Measurements from ENCODE around the gene TNFAIP6. TPM values are rescaled to one million over a fixed set of nuclear protein-coding genes. Genes with fewer than 3 reads are reported as not detected.

The TNFAIP6 gene
- total RNA-seq, 1 experiment from 2014 or later = 0.11 TPM

GRCh38 chr2:151361674-151362370 lies 4.4 kb downstream of the TNFAIP6 start:
- CTCF ChIA-PET = interaction anchor here (0.6 kb wide), 1 partner anchor 13 kb away, joined by 4 read pairs; no protein-coding TSS in a partner anchor
- no peak for DNase-seq (ENCODE audit: low spot score)
- H3K4me1 Mint-ChIP-seq = peaks cover 21% of the 10 kb centered on the region
- POLR2A ChIA-PET = no interaction called here
- H3K36me3 Mint-ChIP-seq = no peaks in the 10 kb centered on the region
- H3K9me3 Mint-ChIP-seq = peaks cover 4% of the 10 kb centered on the region; the same call in 1 of the 2 replicates
- no peaks in the 10 kb centered on the region; the same call in 1 of the 2 replicates for H3K27me3 Mint-ChIP-seq (ENCODE audit: low read depth)
- no peak for ATAC-seq
- no peak for TF ChIP-seq SOX15 (CRISPR knock-in tag; IDR thresholded peaks at IDR 0.05)
- TF ChIP-seq ZNF396 (CRISPR knock-in tag; IDR thresholded peaks at IDR 0.05; ENCODE audit: borderline replicate concordance) = no peak
- TF ChIP-seq, protein P1, sequence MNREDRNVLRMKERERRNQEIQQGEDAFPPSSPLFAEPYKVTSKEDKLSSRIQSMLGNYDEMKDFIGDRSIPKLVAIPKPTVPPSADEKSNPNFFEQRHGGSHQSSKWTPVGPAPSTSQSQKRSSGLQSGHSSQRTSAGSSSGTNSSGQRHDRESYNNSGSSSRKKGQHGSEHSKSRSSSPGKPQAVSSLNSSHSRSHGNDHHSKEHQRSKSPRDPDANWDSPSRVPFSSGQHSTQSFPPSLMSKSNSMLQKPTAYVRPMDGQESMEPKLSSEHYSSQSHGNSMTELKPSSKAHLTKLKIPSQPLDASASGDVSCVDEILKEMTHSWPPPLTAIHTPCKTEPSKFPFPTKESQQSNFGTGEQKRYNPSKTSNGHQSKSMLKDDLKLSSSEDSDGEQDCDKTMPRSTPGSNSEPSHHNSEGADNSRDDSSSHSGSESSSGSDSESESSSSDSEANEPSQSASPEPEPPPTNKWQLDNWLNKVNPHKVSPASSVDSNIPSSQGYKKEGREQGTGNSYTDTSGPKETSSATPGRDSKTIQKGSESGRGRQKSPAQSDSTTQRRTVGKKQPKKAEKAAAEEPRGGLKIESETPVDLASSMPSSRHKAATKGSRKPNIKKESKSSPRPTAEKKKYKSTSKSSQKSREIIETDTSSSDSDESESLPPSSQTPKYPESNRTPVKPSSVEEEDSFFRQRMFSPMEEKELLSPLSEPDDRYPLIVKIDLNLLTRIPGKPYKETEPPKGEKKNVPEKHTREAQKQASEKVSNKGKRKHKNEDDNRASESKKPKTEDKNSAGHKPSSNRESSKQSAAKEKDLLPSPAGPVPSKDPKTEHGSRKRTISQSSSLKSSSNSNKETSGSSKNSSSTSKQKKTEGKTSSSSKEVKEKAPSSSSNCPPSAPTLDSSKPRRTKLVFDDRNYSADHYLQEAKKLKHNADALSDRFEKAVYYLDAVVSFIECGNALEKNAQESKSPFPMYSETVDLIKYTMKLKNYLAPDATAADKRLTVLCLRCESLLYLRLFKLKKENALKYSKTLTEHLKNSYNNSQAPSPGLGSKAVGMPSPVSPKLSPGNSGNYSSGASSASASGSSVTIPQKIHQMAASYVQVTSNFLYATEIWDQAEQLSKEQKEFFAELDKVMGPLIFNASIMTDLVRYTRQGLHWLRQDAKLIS (CRISPR knock-in tag; IDR thresholded peaks at IDR 0.05; ENCODE audit: borderline replicate concordance) = no peak
- TF ChIP-seq NR2C2 (CRISPR knock-in tag; IDR thresholded peaks at IDR 0.05) = no peak
- H3K4me3 Mint-ChIP-seq = no peak overlapping the region
- no peak overlapping the region for H3K27ac Mint-ChIP-seq

DNA sequence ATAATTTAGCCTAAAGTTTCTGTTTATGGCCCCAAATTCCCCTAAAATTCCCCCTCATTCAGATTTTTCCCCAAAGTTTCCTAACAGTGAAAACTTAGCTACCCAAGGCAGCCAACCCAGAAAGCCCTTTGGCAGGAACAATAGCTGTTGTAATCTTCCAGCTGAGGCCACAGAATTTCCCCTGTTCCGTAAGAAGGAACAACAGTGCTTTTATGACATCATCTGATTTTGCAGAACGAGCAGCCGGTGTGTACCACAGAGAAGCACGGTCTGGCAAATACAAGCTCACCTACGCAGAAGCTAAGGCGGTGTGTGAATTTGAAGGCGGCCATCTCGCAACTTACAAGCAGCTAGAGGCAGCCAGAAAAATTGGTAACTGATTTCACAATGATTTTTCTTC lies 6.3 kb downstream of the TNFAIP6 start:
- ATAC-seq = no peak
- POLR2A ChIA-PET = interaction anchor here (0.6 kb wide), 1 partner anchor 46 kb away, joined by 4 read pairs; no protein-coding TSS in a partner anchor
- CTCF ChIA-PET = no interaction called here

GRCh38 chr2:151367571-151367970 lies 10.2 kb downstream of the TNFAIP6 start:
- CTCF ChIA-PET = no interaction called here
- no peak overlapping the region for H3K4me3 Mint-ChIP-seq
- POLR2A ChIA-PET = no interaction called here
- H3K36me3 Mint-ChIP-seq = no peaks in the 10 kb centered on the region; the same call in 1 of the 2 replicates
- ATAC-seq (no peak), DNase-seq (ENCODE audit: low spot score) (no peak)
- H3K27ac Mint-ChIP-seq = no peak overlapping the region
- H3K4me1 Mint-ChIP-seq = no peaks in the 10 kb centered on the region
- no peaks in the 10 kb centered on the region for H3K27me3 Mint-ChIP-seq (ENCODE audit: low read depth)
- H3K9me3 Mint-ChIP-seq = peaks cover 17% of the 10 kb centered on the region
- no peak for TF ChIP-seq CBFB (CRISPR knock-in tag; IDR thresholded peaks at IDR 0.05; ENCODE audit: low read depth)
- TF ChIP-seq NFATC4 (CRISPR knock-in tag; IDR thresholded peaks at IDR 0.05) = no peak
- no peak for TF ChIP-seq ZNF532 (CRISPR knock-in tag; IDR thresholded peaks at IDR 0.05; ENCODE audit: borderline replicate concordance)
- TF ChIP-seq SMAD4 (CRISPR knock-in tag; IDR thresholded peaks at IDR 0.05) = no peak
- TF ChIP-seq ELF4 (CRISPR knock-in tag; IDR thresholded peaks at IDR 0.05; ENCODE audit: low read depth) = no peak

More for the DNA sequence above, 6.3 kb downstream of the TNFAIP6 start:
- Mint-ChIP-seq H3K9me3 (peaks cover 14% of the 10 kb centered on the region), H3K27me3 (ENCODE audit: low read depth) (no peaks in the 10 kb centered on the region; the same call in 1 of the 2 replicates), H3K4me3 (no peak overlapping the region), H3K27ac (no peak overlapping the region), H3K4me1 (peaks cover 4% of the 10 kb centered on the region), H3K36me3 (no peaks in the 10 kb centered on the region; the same call in 1 of the 2 replicates)
- TF ChIP-seq ZNF219 (CRISPR knock-in tag; IDR thresholded peaks at IDR 0.05; ENCODE audit: borderline replicate concordance) = no peak
- TF ChIP-seq, protein P2, sequence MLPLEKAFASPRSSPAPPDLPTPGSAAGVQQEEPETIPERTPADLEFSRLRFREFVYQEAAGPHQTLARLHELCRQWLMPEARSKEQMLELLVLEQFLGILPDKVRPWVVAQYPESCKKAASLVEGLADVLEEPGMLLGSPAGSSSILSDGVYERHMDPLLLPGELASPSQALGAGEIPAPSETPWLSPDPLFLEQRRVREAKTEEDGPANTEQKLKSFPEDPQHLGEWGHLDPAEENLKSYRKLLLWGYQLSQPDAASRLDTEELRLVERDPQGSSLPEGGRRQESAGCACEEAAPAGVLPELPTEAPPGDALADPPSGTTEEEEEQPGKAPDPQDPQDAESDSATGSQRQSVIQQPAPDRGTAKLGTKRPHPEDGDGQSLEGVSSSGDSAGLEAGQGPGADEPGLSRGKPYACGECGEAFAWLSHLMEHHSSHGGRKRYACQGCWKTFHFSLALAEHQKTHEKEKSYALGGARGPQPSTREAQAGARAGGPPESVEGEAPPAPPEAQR (CRISPR knock-in tag; IDR thresholded peaks at IDR 0.05) = no peak
- DNase-seq (ENCODE audit: low spot score) = no peak

All from WTC11 (cell line).